Neural progenitor cell (in vitro differentiated cells): Measurements from ENCODE around the gene KLHL42. TPM values are rescaled to one million over a fixed set of nuclear protein-coding genes. Genes with fewer than 3 reads are reported as not detected.
A peak's percentile ranks its signal among the peaks of the same experiment; 100 is the strongest.

Experiments used
- DNase-seq: peaks from one replicate; pipeline ENCODE4 v3.0.0-alpha.2; 2016; ENCODE audit warnings: low spot score
- H2AFZ ChIP-seq: fragments of 200-600 bp; sonication (generic); replicated peaks from 2 replicates; pipeline ENCODE4 v1.6.1; 2016; ENCODE audit warnings: antibody characterized with exemption
- H3F3A ChIP-seq: fragments of 200-600 bp; sonication (generic); 2 replicates; pipeline ENCODE4 v1.6.1; 2016; ENCODE audit warnings: antibody characterized with exemption, low read depth
- H3K27ac ChIP-seq: fragments of 200-600 bp; sonication (generic); 2 replicates; pipeline ENCODE4 v1.5.1; 2016; ENCODE audit warnings: mild to moderate bottlenecking
- H3K27me3 ChIP-seq: fragments of 200-600 bp; sonication (generic); 2 replicates; pipeline ENCODE4 v1.6.1; 2016; ENCODE audit warnings: mild to moderate bottlenecking, moderate library complexity
- H3K36me3 ChIP-seq: fragments of 200-600 bp; sonication (generic); 2 replicates; pipeline ENCODE4 v1.5.1; 2016
- H3K4me1 ChIP-seq: fragments of 200-600 bp; sonication (generic); 2 replicates; pipeline ENCODE4 v1.6.1; 2016; ENCODE audit warnings: mixed run types
- H3K4me2 ChIP-seq: fragments of 200-600 bp; sonication (generic); 2 replicates; pipeline ENCODE4 v1.6.1; 2016
- H3K4me3 ChIP-seq: fragments of 200-600 bp; sonication (generic); 2 replicates; pipeline ENCODE4 v1.5.1; 2016
- H3K79me2 ChIP-seq: fragments of 200-600 bp; sonication (generic); 2 replicates; pipeline ENCODE4 v1.6.1; 2016; ENCODE audit warnings: low read depth
- H3K9ac ChIP-seq: fragments of 200-600 bp; sonication (generic); 2 replicates; pipeline ENCODE4 v1.6.1; 2016
- H3K9me3 ChIP-seq: fragments of 200-600 bp; sonication (generic); 2 replicates; pipeline ENCODE4 v1.5.1; 2016; ENCODE audit warnings: low read depth
- H4K20me1 ChIP-seq: fragments of 200-600 bp; sonication (generic); 2 replicates; pipeline ENCODE4 v1.6.1; 2016; ENCODE audit warnings: low read depth
- H3K27ac Mint-ChIP-seq: 3 replicates; pipeline ENCODE4 v1.8.0; 2021; ENCODE audit warnings: mixed read lengths
- H3K27me3 Mint-ChIP-seq: 2 replicates; pipeline ENCODE4 v1.8.0; 2022; ENCODE audit warnings: low read depth, mild to moderate bottlenecking, inconsistent platforms, moderate library complexity, mixed read lengths; ENCODE audit not compliant: insufficient read depth
- H3K36me3 Mint-ChIP-seq: 3 replicates; pipeline ENCODE4 v1.8.0; 2021; ENCODE audit warnings: mixed read lengths
- H3K4me1 Mint-ChIP-seq: 3 replicates; pipeline ENCODE4 v1.8.0; 2021; ENCODE audit warnings: mixed read lengths
- H3K4me3 Mint-ChIP-seq: 3 replicates; pipeline ENCODE4 v1.8.0; 2021; ENCODE audit warnings: mild to moderate bottlenecking, moderate library complexity, mixed read lengths
- H3K9me3 Mint-ChIP-seq: 3 replicates; pipeline ENCODE4 v1.8.0; 2020; ENCODE audit warnings: mixed read lengths
- EZH2 ChIP-seq: fragments of 200-600 bp; sonication (generic); IDR thresholded peaks from 2 replicates; pipeline ENCODE4 v1.6.1; 2017; ENCODE audit warnings: antibody characterized with exemption, mild to moderate bottlenecking, moderate library complexity
- EZH2phosphoT487 ChIP-seq: fragments of 200-600 bp; sonication (generic); IDR thresholded peaks from 2 replicates; pipeline ENCODE4 v1.6.1; 2017; ENCODE audit warnings: antibody characterized with exemption
- total RNA-seq: library from RNA; depleted of rRNA; stranded (reverse); fragments of >200 nt; gene quantifications from 2 replicates; pipeline ENCODE4 v1.2.3, GENCODE V29; 2015; ENCODE audit warnings: low replicate concordance
- TF ChIP-seq, protein P1 (sequence below): fragments of 200-600 bp; sonication (generic); IDR thresholded peaks from 2 replicates; pipeline ENCODE4 v1.5.1; 2017; ENCODE audit warnings: antibody characterized with exemption, mild to moderate bottlenecking

The KLHL42 gene
- total RNA-seq, 1 donor from 2014 or later: 21.6 TPM

GRCh38 chr12:27823038-27823437 is 43.0 kb downstream of the KLHL42 start:
- H4K20me1 ChIP-seq: no peaks in the 10 kb centered on the region
- H3K9me3 ChIP-seq: no peaks in the 10 kb centered on the region
- H3K4me3 ChIP-seq: no peak overlapping the region
- no peaks in the 10 kb centered on the region for H3K27me3 ChIP-seq
- TF ChIP-seq EZH2 (no peak), EZH2phosphoT487 (no peak)
- TF ChIP-seq, protein P1, sequence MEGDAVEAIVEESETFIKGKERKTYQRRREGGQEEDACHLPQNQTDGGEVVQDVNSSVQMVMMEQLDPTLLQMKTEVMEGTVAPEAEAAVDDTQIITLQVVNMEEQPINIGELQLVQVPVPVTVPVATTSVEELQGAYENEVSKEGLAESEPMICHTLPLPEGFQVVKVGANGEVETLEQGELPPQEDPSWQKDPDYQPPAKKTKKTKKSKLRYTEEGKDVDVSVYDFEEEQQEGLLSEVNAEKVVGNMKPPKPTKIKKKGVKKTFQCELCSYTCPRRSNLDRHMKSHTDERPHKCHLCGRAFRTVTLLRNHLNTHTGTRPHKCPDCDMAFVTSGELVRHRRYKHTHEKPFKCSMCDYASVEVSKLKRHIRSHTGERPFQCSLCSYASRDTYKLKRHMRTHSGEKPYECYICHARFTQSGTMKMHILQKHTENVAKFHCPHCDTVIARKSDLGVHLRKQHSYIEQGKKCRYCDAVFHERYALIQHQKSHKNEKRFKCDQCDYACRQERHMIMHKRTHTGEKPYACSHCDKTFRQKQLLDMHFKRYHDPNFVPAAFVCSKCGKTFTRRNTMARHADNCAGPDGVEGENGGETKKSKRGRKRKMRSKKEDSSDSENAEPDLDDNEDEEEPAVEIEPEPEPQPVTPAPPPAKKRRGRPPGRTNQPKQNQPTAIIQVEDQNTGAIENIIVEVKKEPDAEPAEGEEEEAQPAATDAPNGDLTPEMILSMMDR: no peak
- Mint-ChIP-seq H3K36me3 (no peaks in the 10 kb centered on the region), H3K4me1 (no peaks in the 10 kb centered on the region), H3K27ac (no peak overlapping the region), H3K27me3 (peaks cover 4% of the 10 kb centered on the region), H3K9me3 (no peaks in the 10 kb centered on the region), H3K4me3 (no peak overlapping the region)
- no peaks in the 10 kb centered on the region for H3K4me1 ChIP-seq
- H3K9ac ChIP-seq: no peak overlapping the region
- no peaks in the 10 kb centered on the region for H3F3A ChIP-seq
- H3K4me2 ChIP-seq: no peak overlapping the region
- DNase-seq: no peak
- no peaks in the 10 kb centered on the region for H3K79me2 ChIP-seq
- no peaks in the 10 kb centered on the region for H3K36me3 ChIP-seq
- H2AFZ ChIP-seq: no peak overlapping the region
- no peak overlapping the region for H3K27ac ChIP-seq

- H3K4me3 ChIP-seq: no peak overlapping the region
- Mint-ChIP-seq H3K9me3 (no peaks in the 10 kb centered on the region), H3K27ac (no peak overlapping the region), H3K36me3 (no peaks in the 10 kb centered on the region), H3K4me3 (no peak overlapping the region), H3K27me3 (peaks cover 5% of the 10 kb centered on the region), H3K4me1 (no peaks in the 10 kb centered on the region)
- TF ChIP-seq EZH2 (no peak), EZH2phosphoT487 (no peak)
- TF ChIP-seq, protein P1: no peak
- no peak for DNase-seq
- H3K36me3 ChIP-seq: no peaks in the 10 kb centered on the region
- H3F3A ChIP-seq: no peaks in the 10 kb centered on the region
- H3K9ac ChIP-seq: no peak overlapping the region
- H3K79me2 ChIP-seq: no peaks in the 10 kb centered on the region
- no peaks in the 10 kb centered on the region for H3K9me3 ChIP-seq
- H3K4me1 ChIP-seq: no peaks in the 10 kb centered on the region
- H3K27ac ChIP-seq: no peak overlapping the region
- no peaks in the 10 kb centered on the region for H3K27me3 ChIP-seq
- peak overlapping the region; percentile 69 for H2AFZ ChIP-seq
- H4K20me1 ChIP-seq: no peaks in the 10 kb centered on the region
- H3K4me2 ChIP-seq: no peak overlapping the region
Observed at GRCh38 chr12:27824126-27824842, 44.3 kb downstream of the KLHL42 start.

- Histone ChIP-seq H2AFZ (no peak overlapping the region), H3K4me1 (peaks cover 3% of the 10 kb centered on the region), H3K9me3 (no peaks in the 10 kb centered on the region), H3F3A (no peaks in the 10 kb centered on the region), H3K79me2 (no peaks in the 10 kb centered on the region), H3K27ac (no peak overlapping the region), H3K9ac (no peak overlapping the region), H4K20me1 (no peaks in the 10 kb centered on the region), H3K4me2 (no peak overlapping the region), H3K27me3 (no peaks in the 10 kb centered on the region), H3K4me3 (no peak overlapping the region), H3K36me3 (no peaks in the 10 kb centered on the region)
- no peaks in the 10 kb centered on the region for H3K4me1 Mint-ChIP-seq
- no peak overlapping the region for H3K4me3 Mint-ChIP-seq
- DNase-seq: no peak
- no peaks in the 10 kb centered on the region for H3K9me3 Mint-ChIP-seq
- H3K27me3 Mint-ChIP-seq: peaks cover 5% of the 10 kb centered on the region
- H3K36me3 Mint-ChIP-seq: no peaks in the 10 kb centered on the region
- TF ChIP-seq EZH2phosphoT487 (no peak), EZH2 (no peak)
- TF ChIP-seq, protein P1: no peak
- no peak overlapping the region for H3K27ac Mint-ChIP-seq
Observed at GRCh38 chr12:27826076-27826475, 46.0 kb downstream of the KLHL42 start.
